ENCODE results near the gene DRAXIN.

GRCh38 chr1:11721311-11721710 is 29.8 kb downstream of the DRAXIN start:
- TF ChIP-seq CTCF (IDR thresholded peaks at IDR 0.05) (no peak), REST (IDR thresholded peaks at IDR 0.05; ENCODE audit: low read depth, low read length) (no peak), CHD2 (IDR thresholded peaks at IDR 0.05; ENCODE audit: low read length, partially characterized antibody) (no peak), POLR2AphosphoS5 (IDR thresholded peaks at IDR 0.05; ENCODE audit: low read depth, low read length) (no peak), EZH2phosphoT487 (IDR thresholded peaks at IDR 0.05; ENCODE audit: borderline replicate concordance, low read depth) (no peak), PBX3 (IDR thresholded peaks at IDR 0.05) (no peak)

All from SK-N-SH (cell line).